Measurements from ENCODE around the gene SRL. TPM values are rescaled to one million over a fixed set of nuclear protein-coding genes. Genes with fewer than 3 reads are reported as not detected.

The SRL gene
- total RNA-seq, 5 donors from 2014 or later (not counting 1 experiment from before 2014, with no cell fraction given): 0.06 TPM; not detected in 4

- Mint-ChIP-seq H3K4me1 (no peaks in the 10 kb centered on the region), H3K36me3 (no peaks in the 10 kb centered on the region), H3K9me3 (no peaks in the 10 kb centered on the region), H3K27me3 (peaks cover 0 to 3% of the 10 kb centered on the region in 2 donors), H3K27ac (no peak overlapping the region), H3K4me3 (no peak overlapping the region)
- H3K4me3 ChIP-seq (ENCODE audit: control insufficient read depth in 1 of 2, extremely low read depth in 1 of 2, low read length in 1 of 2): no peak overlapping the region
- H3K4me1 ChIP-seq (ENCODE audit: control insufficient read depth in 1 of 2, extremely low read depth in 1 of 2, insufficient read depth in 2 of 2, low read length in 2 of 2): no peaks in the 10 kb centered on the region
- ChIA-PET CTCF (no interaction called here), POLR2A (no interaction called here)
- no peak overlapping the region for H3K27ac ChIP-seq (ENCODE audit: low read length)
- ATAC-seq (replicated peaks in 1 of 4) (no peak), DNase-seq (no peak)
- peaks cover 0 to 9% of the 10 kb centered on the region in 2 experiments for H3K27me3 ChIP-seq (replicated peaks in 1 of 2; ENCODE audit: control insufficient read depth in 2 of 2, extremely low read depth in 1 of 2, insufficient read depth in 2 of 2, low read length in 1 of 2)
- WGBS (ENCODE audit: insufficient coverage): no CpG with 5 or more reads among the region's 2 CpGs
- no peaks in the 10 kb centered on the region for H3K36me3 ChIP-seq (ENCODE audit: control insufficient read depth in 2 of 2, extremely low read depth in 1 of 2, insufficient read depth in 1 of 2, low read length in 1 of 2)
- no peaks in the 10 kb centered on the region for H3K9me3 ChIP-seq
Observed at GRCh38 chr16:4225075-4225474, 16.8 kb downstream of the SRL start.

- no peak for DNase-seq
- Histone ChIP-seq H3K4me3 (ENCODE audit: control insufficient read depth in 1 of 2, extremely low read depth in 1 of 2, low read length in 1 of 2) (no peak overlapping the region), H3K9me3 (no peaks in the 10 kb centered on the region), H3K4me1 (ENCODE audit: control insufficient read depth in 1 of 2, extremely low read depth in 1 of 2, insufficient read depth in 2 of 2, low read length in 2 of 2) (no peaks in the 10 kb centered on the region), H3K27me3 (replicated peaks in 1 of 2; ENCODE audit: control insufficient read depth in 2 of 2, extremely low read depth in 1 of 2, insufficient read depth in 2 of 2, low read length in 1 of 2) (peaks cover 0 to 24% of the 10 kb centered on the region in 2 experiments), H3K27ac (ENCODE audit: low read length) (no peak overlapping the region), H3K36me3 (ENCODE audit: control insufficient read depth in 2 of 2, extremely low read depth in 1 of 2, insufficient read depth in 1 of 2, low read length in 1 of 2) (no peaks in the 10 kb centered on the region)
- no peak for ATAC-seq (replicated peaks in 1 of 4)
- 90% methylated on average over 4 of the region's 5 CpGs for WGBS (ENCODE audit: insufficient coverage)
- H3K36me3 Mint-ChIP-seq: no peaks in the 10 kb centered on the region
- H3K27ac Mint-ChIP-seq: no peak overlapping the region
- no peak overlapping the region for H3K4me3 Mint-ChIP-seq
- ChIA-PET POLR2A (no interaction called here), CTCF (no interaction called here)
- H3K9me3 Mint-ChIP-seq: no peaks in the 10 kb centered on the region
- H3K27me3 Mint-ChIP-seq: peaks cover 0 to 8% of the 10 kb centered on the region in 2 donors
- H3K4me1 Mint-ChIP-seq: no peaks in the 10 kb centered on the region
Observed at GRCh38 chr16:4220358-4220757, 21.5 kb downstream of the SRL start.

DNA sequence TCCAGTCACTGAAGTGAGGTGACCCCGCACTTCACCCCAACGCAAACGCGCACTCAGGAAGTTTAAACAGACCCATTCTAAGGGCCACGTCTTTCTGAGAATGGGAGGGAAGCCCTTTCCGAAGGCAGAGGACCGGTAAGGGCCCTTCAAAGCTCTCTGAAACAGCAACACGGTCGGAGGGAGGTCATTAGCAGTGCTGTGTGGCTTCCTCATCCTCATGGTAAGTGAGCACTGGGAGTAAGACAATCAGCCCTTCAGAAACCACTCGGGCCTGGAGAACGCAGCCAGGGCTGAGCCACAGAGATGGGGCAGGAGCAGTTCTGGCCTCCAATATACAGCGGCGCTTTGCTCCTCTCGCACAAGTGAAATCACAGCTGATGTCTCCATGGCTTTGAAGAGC is 23.7 kb downstream of the SRL start:
- Mint-ChIP-seq H3K27me3 (peaks cover 0 to 8% of the 10 kb centered on the region in 2 donors), H3K9me3 (no peaks in the 10 kb centered on the region), H3K27ac (no peak overlapping the region), H3K4me3 (no peak overlapping the region), H3K4me1 (no peaks in the 10 kb centered on the region), H3K36me3 (no peaks in the 10 kb centered on the region)
- Histone ChIP-seq H3K4me3 (ENCODE audit: control insufficient read depth in 1 of 2, extremely low read depth in 1 of 2, low read length in 1 of 2) (no peak overlapping the region), H3K4me1 (ENCODE audit: control insufficient read depth in 1 of 2, extremely low read depth in 1 of 2, insufficient read depth in 2 of 2, low read length in 2 of 2) (no peaks in the 10 kb centered on the region), H3K27ac (ENCODE audit: low read length) (no peak overlapping the region), H3K27me3 (replicated peaks in 1 of 2; ENCODE audit: control insufficient read depth in 2 of 2, extremely low read depth in 1 of 2, insufficient read depth in 2 of 2, low read length in 1 of 2) (peaks cover 0 to 22% of the 10 kb centered on the region in 2 experiments), H3K9me3 (no peaks in the 10 kb centered on the region), H3K36me3 (ENCODE audit: control insufficient read depth in 2 of 2, extremely low read depth in 1 of 2, insufficient read depth in 1 of 2, low read length in 1 of 2) (no peaks in the 10 kb centered on the region)
- ChIA-PET POLR2A (no interaction called here), CTCF (no interaction called here)
- 88% methylated on average over 13 of the region's 14 CpGs for WGBS (ENCODE audit: insufficient coverage)
- no peak for DNase-seq
- no peak for ATAC-seq (replicated peaks in 1 of 4)

DNA sequence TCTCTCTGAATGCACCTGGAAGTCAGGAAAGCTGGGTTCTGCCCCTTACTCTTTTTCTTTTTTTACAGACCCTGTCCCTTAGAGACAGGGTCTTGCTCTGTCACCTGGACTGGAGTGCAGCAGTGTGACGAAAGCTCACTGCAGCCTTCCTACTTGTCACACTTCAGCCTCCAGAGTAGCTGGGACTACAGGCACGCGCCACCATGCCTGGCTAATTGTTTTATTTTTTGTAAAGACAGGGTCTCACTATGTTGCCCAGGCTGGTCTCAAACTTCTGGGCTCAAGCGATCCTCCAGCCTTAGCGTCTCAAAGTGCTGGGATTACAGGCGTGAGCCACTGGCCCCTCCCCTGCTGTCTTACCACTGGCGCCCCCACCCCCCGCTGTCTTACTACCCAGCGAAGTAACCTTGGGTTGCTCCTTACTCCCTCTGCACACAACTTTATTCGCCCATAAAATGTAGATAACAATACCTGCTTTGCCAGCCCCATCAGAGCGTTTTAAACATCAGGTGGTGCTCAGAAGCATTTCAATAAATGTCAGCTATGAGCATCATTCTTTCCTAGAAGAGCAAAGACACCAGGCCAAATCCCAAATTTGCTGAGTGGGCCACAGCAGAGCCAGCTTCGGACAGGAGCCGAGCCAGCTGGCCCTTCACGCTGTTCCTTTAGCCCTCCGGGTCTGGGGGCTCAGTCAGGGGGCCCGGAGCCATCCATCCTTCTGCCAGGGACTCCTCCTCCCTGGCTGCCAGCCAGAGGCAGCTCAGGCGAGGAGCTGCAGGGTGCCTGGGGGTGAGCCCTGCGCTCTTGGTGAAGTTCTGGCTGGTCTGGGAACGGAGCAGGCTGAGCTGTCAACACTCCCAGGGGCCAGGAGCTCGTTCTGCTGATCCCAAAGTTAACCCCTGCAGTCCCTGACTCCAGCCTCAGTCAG is 24.4 kb downstream of the SRL start:
- 82% methylated on average over 17 of the region's 20 CpGs for WGBS (ENCODE audit: insufficient coverage)
- Histone ChIP-seq H3K27ac (ENCODE audit: low read length) (no peak overlapping the region), H3K27me3 (replicated peaks in 1 of 2; ENCODE audit: control insufficient read depth in 2 of 2, extremely low read depth in 1 of 2, insufficient read depth in 2 of 2, low read length in 1 of 2) (peaks cover 0 to 21% of the 10 kb centered on the region in 2 experiments), H3K4me1 (ENCODE audit: control insufficient read depth in 1 of 2, extremely low read depth in 1 of 2, insufficient read depth in 2 of 2, low read length in 2 of 2) (no peaks in the 10 kb centered on the region), H3K9me3 (no peaks in the 10 kb centered on the region), H3K36me3 (ENCODE audit: control insufficient read depth in 2 of 2, extremely low read depth in 1 of 2, insufficient read depth in 1 of 2, low read length in 1 of 2) (no peaks in the 10 kb centered on the region), H3K4me3 (ENCODE audit: control insufficient read depth in 1 of 2, extremely low read depth in 1 of 2, low read length in 1 of 2) (no peak overlapping the region)
- Mint-ChIP-seq H3K36me3 (no peaks in the 10 kb centered on the region), H3K4me1 (no peaks in the 10 kb centered on the region), H3K27me3 (peaks cover 0 to 8% of the 10 kb centered on the region in 2 donors), H3K27ac (no peak overlapping the region), H3K4me3 (no peak overlapping the region), H3K9me3 (no peaks in the 10 kb centered on the region)
- ChIA-PET POLR2A (no interaction called here), CTCF (interaction anchor here (0.6 to 0.7 kb wide), 2 partner anchors 59 to 354 kb away, joined by 3 to 13 read pairs; no protein-coding TSS in a partner anchor)
- ATAC-seq (replicated peaks in 1 of 4) (no peak), DNase-seq (no peak)

GRCh38 chr16:4216596-4216995 is 25.3 kb downstream of the SRL start:
- Mint-ChIP-seq H3K4me1 (no peaks in the 10 kb centered on the region), H3K27me3 (peaks cover 0 to 8% of the 10 kb centered on the region in 2 donors), H3K36me3 (no peaks in the 10 kb centered on the region), H3K4me3 (no peak overlapping the region), H3K9me3 (no peaks in the 10 kb centered on the region), H3K27ac (no peak overlapping the region)
- Histone ChIP-seq H3K4me3 (ENCODE audit: control insufficient read depth in 1 of 2, extremely low read depth in 1 of 2, low read length in 1 of 2) (no peak overlapping the region), H3K9me3 (no peaks in the 10 kb centered on the region), H3K27ac (ENCODE audit: low read length) (no peak overlapping the region), H3K27me3 (replicated peaks in 1 of 2; ENCODE audit: control insufficient read depth in 2 of 2, extremely low read depth in 1 of 2, insufficient read depth in 2 of 2, low read length in 1 of 2) (peaks cover 0 to 20% of the 10 kb centered on the region in 2 experiments), H3K36me3 (ENCODE audit: control insufficient read depth in 2 of 2, extremely low read depth in 1 of 2, insufficient read depth in 1 of 2, low read length in 1 of 2) (no peaks in the 10 kb centered on the region), H3K4me1 (ENCODE audit: control insufficient read depth in 1 of 2, extremely low read depth in 1 of 2, insufficient read depth in 2 of 2, low read length in 2 of 2) (no peaks in the 10 kb centered on the region)
- DNase-seq: no peak
- CTCF ChIA-PET: interaction anchor here in 1 of 2 donors (0.6 kb wide), 1 partner anchor 58 kb away, joined by 13 read pairs; no protein-coding TSS in a partner anchor
- no peak for ATAC-seq (replicated peaks in 1 of 4)
- WGBS (ENCODE audit: insufficient coverage): 67% methylated on average over 1 of the region's 5 CpGs
- POLR2A ChIA-PET: no interaction called here

GRCh38 chr16:4215106-4215505 is 26.8 kb downstream of the SRL start:
- ATAC-seq (replicated peaks in 1 of 4) (no peak), DNase-seq (no peak)
- Histone ChIP-seq H3K27me3 (replicated peaks in 1 of 2; ENCODE audit: control insufficient read depth in 2 of 2, extremely low read depth in 1 of 2, insufficient read depth in 2 of 2, low read length in 1 of 2) (peaks cover 0 to 17% of the 10 kb centered on the region in 2 experiments), H3K4me3 (ENCODE audit: control insufficient read depth in 1 of 2, extremely low read depth in 1 of 2, low read length in 1 of 2) (no peak overlapping the region), H3K9me3 (no peaks in the 10 kb centered on the region), H3K36me3 (ENCODE audit: control insufficient read depth in 2 of 2, extremely low read depth in 1 of 2, insufficient read depth in 1 of 2, low read length in 1 of 2) (no peaks in the 10 kb centered on the region), H3K27ac (ENCODE audit: low read length) (no peak overlapping the region), H3K4me1 (ENCODE audit: control insufficient read depth in 1 of 2, extremely low read depth in 1 of 2, insufficient read depth in 2 of 2, low read length in 2 of 2) (no peaks in the 10 kb centered on the region)
- POLR2A ChIA-PET: no interaction called here
- H3K27ac Mint-ChIP-seq: no peak overlapping the region
- WGBS (ENCODE audit: insufficient coverage): 72% methylated on average over 2 of the region's 2 CpGs
- H3K9me3 Mint-ChIP-seq: no peaks in the 10 kb centered on the region
- H3K27me3 Mint-ChIP-seq: peaks cover 0 to 5% of the 10 kb centered on the region in 2 donors
- H3K36me3 Mint-ChIP-seq: no peaks in the 10 kb centered on the region
- H3K4me1 Mint-ChIP-seq: no peaks in the 10 kb centered on the region
- H3K4me3 Mint-ChIP-seq: no peak overlapping the region
- CTCF ChIA-PET: interaction anchor here in 1 of 2 donors (0.6 kb wide), 1 partner anchor 67 kb away, joined by 3 read pairs; no protein-coding TSS in a partner anchor
